GM23338 (cell line): Measurements from ENCODE around the gene RORB.

Source experiments
- CREB1 ChIP-seq: fragments of 250-450 bp; sonication (Bioruptor Pico); IDR thresholded peaks from 2 replicates; pipeline ENCODE4 v1.5.0; 2020; ENCODE audit warnings: low read depth, mild to moderate bottlenecking, moderate library complexity
- EZH2 ChIP-seq: fragments of 200-600 bp; sonication (generic); IDR thresholded peaks from one replicate; pipeline ENCODE4 v1.8.0; 2017; ENCODE audit warnings: antibody characterized with exemption, mild to moderate bottlenecking, low read depth; ENCODE audit not compliant: unreplicated experiment
- EZH2phosphoT487 ChIP-seq: fragments of 200-600 bp; sonication (generic); IDR thresholded peaks from one replicate; pipeline ENCODE4 v1.8.1; 2018; ENCODE audit warnings: antibody characterized with exemption; ENCODE audit not compliant: unreplicated experiment
- JUNB ChIP-seq: IDR thresholded peaks from one replicate; pipeline ENCODE4 v1.6.1; 2016; ENCODE audit warnings: antibody characterized with exemption; ENCODE audit not compliant: unreplicated experiment
- POLR2AphosphoS5 ChIP-seq: IDR thresholded peaks from 2 replicates; pipeline ENCODE4 v1.6.1; 2016; ENCODE audit warnings: antibody characterized with exemption, low read depth
- STAT1 ChIP-seq: IDR thresholded peaks from one replicate; pipeline ENCODE4 v1.6.1; 2016; ENCODE audit warnings: antibody characterized with exemption; ENCODE audit not compliant: unreplicated experiment
- ZNF114 ChIP-seq: fragments of 250-450 bp; sonication (Bioruptor Pico); IDR thresholded peaks from 2 replicates; pipeline ENCODE4 v1.5.0; 2020; ENCODE audit warnings: mild to moderate bottlenecking, moderate library complexity
- ZNF331 ChIP-seq: fragments of 250-450 bp; sonication (Bioruptor Pico); IDR thresholded peaks from 2 replicates; pipeline ENCODE4 v1.5.0; 2020; ENCODE audit warnings: low read depth, mild to moderate bottlenecking, moderate library complexity
- TF ChIP-seq, protein P1 (sequence below), 2 experiments: fragments of 200-600 bp in 1 of 2; sonication (generic) in 1 of 2; conservative IDR thresholded peaks; 2 replicates each; pipeline versions ENCODE4 v1.5.1 to v1.6.1; 2016 to 2017; ENCODE audit warnings: antibody characterized with exemption in 2 of 2, low read depth in 2 of 2, mild to moderate bottlenecking in 2 of 2, moderate library complexity in 1 of 2
- TF ChIP-seq, protein P2 (sequence below): IDR thresholded peaks from one replicate; pipeline ENCODE4 v1.6.1; 2018; ENCODE audit warnings: antibody characterized with exemption; ENCODE audit not compliant: unreplicated experiment
- TF ChIP-seq, protein P3 (sequence below): IDR thresholded peaks from 2 replicates; pipeline ENCODE4 v1.6.1; 2016; ENCODE audit warnings: antibody characterized with exemption
- TF ChIP-seq, protein P4 (sequence below): fragments of 250-450 bp; sonication (Bioruptor Pico); IDR thresholded peaks from 2 replicates; pipeline ENCODE4 v1.5.0; 2020; ENCODE audit warnings: mild to moderate bottlenecking, moderate library complexity

DNA sequence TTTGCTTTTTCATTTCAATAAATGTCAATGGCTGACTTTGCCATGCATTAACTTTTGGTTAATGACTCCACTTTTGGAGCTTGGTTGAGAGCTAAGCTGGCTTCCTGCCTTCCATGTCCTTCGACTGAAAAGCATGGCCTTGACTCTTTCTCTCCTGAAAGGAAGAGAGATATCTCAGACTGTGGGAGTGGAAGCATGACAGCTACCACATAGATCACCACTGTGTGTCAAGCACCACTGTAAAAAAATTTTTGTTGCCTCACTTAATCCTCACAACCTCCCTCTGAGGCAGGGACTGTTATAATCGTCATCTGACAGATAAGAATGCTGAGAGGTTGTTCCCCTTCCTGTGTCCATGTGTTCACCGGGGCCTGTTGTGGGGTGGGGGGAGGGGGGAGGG is 184.8 kb downstream of the RORB start:
- TF ChIP-seq, protein P1, sequence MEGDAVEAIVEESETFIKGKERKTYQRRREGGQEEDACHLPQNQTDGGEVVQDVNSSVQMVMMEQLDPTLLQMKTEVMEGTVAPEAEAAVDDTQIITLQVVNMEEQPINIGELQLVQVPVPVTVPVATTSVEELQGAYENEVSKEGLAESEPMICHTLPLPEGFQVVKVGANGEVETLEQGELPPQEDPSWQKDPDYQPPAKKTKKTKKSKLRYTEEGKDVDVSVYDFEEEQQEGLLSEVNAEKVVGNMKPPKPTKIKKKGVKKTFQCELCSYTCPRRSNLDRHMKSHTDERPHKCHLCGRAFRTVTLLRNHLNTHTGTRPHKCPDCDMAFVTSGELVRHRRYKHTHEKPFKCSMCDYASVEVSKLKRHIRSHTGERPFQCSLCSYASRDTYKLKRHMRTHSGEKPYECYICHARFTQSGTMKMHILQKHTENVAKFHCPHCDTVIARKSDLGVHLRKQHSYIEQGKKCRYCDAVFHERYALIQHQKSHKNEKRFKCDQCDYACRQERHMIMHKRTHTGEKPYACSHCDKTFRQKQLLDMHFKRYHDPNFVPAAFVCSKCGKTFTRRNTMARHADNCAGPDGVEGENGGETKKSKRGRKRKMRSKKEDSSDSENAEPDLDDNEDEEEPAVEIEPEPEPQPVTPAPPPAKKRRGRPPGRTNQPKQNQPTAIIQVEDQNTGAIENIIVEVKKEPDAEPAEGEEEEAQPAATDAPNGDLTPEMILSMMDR (conservative IDR thresholded peaks at IDR 0.05; ENCODE audit: low read depth in 2 of 2) = no peak
- no peak for TF ChIP-seq EZH2
- TF ChIP-seq, protein P2, sequence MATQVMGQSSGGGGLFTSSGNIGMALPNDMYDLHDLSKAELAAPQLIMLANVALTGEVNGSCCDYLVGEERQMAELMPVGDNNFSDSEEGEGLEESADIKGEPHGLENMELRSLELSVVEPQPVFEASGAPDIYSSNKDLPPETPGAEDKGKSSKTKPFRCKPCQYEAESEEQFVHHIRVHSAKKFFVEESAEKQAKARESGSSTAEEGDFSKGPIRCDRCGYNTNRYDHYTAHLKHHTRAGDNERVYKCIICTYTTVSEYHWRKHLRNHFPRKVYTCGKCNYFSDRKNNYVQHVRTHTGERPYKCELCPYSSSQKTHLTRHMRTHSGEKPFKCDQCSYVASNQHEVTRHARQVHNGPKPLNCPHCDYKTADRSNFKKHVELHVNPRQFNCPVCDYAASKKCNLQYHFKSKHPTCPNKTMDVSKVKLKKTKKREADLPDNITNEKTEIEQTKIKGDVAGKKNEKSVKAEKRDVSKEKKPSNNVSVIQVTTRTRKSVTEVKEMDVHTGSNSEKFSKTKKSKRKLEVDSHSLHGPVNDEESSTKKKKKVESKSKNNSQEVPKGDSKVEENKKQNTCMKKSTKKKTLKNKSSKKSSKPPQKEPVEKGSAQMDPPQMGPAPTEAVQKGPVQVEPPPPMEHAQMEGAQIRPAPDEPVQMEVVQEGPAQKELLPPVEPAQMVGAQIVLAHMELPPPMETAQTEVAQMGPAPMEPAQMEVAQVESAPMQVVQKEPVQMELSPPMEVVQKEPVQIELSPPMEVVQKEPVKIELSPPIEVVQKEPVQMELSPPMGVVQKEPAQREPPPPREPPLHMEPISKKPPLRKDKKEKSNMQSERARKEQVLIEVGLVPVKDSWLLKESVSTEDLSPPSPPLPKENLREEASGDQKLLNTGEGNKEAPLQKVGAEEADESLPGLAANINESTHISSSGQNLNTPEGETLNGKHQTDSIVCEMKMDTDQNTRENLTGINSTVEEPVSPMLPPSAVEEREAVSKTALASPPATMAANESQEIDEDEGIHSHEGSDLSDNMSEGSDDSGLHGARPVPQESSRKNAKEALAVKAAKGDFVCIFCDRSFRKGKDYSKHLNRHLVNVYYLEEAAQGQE = no peak
- no peak for TF ChIP-seq POLR2AphosphoS5
- TF ChIP-seq ZNF331 (CRISPR knock-in tag) = no peak
- TF ChIP-seq, protein P3, sequence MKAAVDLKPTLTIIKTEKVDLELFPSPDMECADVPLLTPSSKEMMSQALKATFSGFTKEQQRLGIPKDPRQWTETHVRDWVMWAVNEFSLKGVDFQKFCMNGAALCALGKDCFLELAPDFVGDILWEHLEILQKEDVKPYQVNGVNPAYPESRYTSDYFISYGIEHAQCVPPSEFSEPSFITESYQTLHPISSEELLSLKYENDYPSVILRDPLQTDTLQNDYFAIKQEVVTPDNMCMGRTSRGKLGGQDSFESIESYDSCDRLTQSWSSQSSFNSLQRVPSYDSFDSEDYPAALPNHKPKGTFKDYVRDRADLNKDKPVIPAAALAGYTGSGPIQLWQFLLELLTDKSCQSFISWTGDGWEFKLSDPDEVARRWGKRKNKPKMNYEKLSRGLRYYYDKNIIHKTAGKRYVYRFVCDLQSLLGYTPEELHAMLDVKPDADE = no peak
- TF ChIP-seq EZH2phosphoT487 = no peak
- no peak for TF ChIP-seq JUNB
- TF ChIP-seq CREB1 (CRISPR knock-in tag) = no peak
- TF ChIP-seq STAT1 = no peak
- no peak for TF ChIP-seq ZNF114
- TF ChIP-seq, protein P4, sequence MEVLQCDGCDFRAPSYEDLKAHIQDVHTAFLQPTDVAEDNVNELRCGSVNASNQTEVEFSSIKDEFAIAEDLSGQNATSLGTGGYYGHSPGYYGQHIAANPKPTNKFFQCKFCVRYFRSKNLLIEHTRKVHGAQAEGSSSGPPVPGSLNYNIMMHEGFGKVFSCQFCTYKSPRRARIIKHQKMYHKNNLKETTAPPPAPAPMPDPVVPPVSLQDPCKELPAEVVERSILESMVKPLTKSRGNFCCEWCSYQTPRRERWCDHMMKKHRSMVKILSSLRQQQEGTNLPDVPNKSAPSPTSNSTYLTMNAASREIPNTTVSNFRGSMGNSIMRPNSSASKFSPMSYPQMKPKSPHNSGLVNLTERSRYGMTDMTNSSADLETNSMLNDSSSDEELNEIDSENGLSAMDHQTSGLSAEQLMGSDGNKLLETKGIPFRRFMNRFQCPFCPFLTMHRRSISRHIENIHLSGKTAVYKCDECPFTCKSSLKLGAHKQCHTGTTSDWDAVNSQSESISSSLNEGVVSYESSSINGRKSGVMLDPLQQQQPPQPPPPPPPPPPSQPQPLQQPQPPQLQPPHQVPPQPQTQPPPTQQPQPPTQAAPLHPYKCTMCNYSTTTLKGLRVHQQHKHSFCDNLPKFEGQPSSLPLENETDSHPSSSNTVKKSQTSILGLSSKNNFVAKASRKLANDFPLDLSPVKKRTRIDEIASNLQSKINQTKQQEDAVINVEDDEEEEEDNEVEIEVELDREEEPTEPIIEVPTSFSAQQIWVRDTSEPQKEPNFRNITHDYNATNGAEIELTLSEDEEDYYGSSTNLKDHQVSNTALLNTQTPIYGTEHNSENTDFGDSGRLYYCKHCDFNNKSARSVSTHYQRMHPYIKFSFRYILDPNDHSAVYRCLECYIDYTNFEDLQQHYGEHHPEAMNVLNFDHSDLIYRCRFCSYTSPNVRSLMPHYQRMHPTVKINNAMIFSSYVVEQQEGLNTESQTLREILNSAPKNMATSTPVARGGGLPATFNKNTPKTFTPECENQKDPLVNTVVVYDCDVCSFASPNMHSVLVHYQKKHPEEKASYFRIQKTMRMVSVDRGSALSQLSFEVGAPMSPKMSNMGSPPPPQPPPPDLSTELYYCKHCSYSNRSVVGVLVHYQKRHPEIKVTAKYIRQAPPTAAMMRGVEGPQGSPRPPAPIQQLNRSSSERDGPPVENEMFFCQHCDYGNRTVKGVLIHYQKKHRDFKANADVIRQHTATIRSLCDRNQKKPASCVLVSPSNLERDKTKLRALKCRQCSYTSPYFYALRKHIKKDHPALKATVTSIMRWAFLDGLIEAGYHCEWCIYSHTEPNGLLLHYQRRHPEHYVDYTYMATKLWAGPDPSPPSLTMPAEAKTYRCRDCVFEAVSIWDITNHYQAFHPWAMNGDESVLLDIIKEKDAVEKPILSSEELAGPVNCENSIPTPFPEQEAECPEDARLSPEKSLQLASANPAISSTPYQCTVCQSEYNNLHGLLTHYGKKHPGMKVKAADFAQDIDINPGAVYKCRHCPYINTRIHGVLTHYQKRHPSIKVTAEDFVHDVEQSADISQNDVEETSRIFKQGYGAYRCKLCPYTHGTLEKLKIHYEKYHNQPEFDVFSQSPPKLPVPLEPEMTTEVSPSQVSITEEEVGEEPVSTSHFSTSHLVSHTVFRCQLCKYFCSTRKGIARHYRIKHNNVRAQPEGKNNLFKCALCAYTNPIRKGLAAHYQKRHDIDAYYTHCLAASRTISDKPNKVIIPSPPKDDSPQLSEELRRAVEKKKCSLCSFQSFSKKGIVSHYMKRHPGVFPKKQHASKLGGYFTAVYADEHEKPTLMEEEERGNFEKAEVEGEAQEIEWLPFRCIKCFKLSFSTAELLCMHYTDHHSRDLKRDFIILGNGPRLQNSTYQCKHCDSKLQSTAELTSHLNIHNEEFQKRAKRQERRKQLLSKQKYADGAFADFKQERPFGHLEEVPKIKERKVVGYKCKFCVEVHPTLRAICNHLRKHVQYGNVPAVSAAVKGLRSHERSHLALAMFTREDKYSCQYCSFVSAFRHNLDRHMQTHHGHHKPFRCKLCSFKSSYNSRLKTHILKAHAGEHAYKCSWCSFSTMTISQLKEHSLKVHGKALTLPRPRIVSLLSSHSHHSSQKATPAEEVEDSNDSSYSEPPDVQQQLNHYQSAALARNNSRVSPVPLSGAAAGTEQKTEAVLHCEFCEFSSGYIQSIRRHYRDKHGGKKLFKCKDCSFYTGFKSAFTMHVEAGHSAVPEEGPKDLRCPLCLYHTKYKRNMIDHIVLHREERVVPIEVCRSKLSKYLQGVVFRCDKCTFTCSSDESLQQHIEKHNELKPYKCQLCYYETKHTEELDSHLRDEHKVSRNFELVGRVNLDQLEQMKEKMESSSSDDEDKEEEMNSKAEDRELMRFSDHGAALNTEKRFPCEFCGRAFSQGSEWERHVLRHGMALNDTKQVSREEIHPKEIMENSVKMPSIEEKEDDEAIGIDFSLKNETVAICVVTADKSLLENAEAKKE (CRISPR knock-in tag) = no peak
